NCI-H2196 (cell line): ENCODE data around the gene APH1B.
"Not testable (repeated sequence)": the region's sequence is repeated elsewhere in the genome, so short reads cannot be mapped to it uniquely, and the experiment has no call there.

Experiments used
- DNase-seq: peaks from one replicate; lab custom pipeline; 2025; ENCODE audit not compliant: unreplicated experiment; lab: John Stamatoyannopoulos, UW

Gene APH1B

DNA sequence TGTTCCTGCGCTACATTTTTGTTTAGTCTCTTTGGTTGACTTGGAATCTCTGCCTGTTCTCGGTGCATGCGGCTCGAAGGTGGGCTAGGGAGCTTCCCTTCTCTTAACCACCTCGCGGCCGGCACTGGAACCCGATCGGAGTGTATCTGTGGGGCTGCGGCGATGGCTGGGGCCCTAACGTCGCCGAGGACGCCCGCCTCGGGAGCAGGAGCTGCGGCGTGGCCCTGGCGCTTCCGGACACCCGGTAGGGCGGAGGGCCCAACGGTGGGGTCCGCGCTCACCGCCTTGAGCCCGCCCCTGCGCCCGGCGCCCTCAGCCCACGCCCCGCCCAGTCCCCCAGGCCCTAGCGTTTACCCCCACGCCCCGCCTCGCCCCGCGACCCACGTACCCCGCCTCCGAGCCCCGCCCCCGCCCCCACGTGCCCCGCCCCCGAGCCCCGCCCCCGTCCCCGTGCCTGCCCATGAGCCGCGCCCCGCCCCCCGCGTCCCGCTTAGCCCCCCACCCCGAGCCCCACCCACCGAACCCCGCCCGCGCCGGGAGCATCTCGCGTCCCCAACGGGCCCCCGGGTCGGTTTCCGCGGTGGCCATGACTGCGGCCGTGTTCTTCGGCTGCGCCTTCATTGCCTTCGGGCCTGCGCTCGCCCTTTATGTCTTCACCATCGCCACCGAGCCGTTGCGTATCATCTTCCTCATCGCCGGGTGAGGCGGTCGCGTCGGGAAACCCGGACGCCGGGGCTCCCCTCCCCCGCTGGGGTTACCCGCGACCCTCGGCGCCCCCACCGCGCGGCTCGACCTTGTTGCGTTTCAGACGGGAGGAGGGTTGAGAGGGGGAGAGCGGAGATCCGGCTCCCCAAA, at the start of gene APH1B:
Gene APH1B (plus strand): TSS at position 568 of the 855 bp plus-strand sequence. CDS start 19 bp downstream, at position 587.
- peak; percentile 52 for DNase-seq

DNA sequence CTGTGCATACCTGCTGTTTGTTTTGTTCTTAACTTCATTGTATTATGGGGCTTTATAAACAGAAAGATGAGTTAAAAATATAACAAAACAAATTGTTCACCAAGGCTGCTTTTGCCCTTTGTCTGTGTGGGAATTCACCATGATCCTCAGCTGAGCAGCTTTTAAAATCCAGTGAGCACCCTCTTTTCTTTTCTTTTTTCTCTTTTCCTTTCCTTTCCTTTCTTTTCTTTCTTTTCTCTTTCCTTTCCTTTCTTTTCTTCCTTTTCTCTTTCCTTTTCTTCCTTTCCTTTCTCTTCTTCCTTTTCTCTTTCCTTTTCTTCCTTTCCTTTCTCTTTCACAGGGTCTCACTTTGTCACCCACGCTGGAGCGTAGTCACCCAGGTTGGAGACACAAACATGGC, 49.7 kb upstream of the APH1B start:
- DNase-seq, result no peak

DNA sequence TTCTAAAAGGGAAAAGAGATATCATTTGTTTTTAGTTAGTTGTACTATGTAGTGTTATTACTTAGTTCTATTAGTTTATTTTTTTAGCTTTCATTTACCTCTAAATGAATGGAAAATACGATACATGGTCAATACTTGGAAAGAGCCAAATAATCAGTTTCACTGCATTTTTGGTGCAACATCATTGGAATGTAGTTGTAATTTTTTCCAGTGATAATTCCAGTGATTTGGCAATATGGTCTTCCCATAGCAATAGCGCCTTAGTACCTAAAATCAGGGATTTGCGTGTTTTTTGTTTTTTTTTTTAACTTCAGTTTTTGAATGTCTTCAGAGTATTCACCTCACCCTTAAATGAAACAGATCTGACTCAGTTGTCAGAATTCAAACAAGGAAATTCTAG, 46.2 kb upstream of the APH1B start:
- DNase-seq, result no peak

DNA sequence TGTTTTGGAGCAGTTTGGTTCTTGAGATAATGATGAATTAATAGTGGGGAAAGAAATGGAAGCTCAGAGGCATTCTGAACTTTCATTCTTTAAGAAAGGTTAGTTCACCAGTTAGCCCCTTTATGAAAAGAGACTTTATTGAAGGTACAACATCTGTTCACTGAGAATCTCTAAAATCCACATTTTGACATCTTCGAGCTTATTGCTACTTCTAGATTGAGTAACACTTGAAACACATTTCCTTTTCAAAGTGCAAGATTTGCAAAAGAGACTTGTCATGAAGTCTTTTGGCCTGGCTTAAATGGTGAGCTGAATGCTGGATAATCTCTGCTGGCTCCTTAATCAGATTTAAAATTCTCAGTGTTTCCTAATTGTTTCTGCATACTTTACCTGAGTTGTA, 45.7 kb upstream of the APH1B start:
- no peak for DNase-seq

DNA sequence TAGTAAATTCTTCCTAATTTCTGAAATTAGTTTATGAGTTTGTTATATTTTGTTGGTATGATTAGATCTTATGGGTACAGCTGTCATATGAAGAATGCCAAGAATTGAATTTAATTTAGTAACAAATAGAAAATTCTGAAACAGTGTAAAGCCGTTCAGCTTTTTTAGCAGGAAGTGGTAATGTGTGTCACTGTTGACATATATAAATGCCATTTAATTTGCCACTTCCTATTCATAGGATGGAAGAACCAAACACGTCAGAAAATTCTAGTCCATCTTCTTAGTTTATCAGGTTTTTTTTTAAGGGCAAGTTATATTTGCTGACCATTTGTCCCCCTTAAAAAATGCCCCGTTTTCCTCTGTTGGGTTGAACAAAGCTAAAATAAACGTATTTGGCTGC, 45.0 kb upstream of the APH1B start:
- no peak for DNase-seq

DNA sequence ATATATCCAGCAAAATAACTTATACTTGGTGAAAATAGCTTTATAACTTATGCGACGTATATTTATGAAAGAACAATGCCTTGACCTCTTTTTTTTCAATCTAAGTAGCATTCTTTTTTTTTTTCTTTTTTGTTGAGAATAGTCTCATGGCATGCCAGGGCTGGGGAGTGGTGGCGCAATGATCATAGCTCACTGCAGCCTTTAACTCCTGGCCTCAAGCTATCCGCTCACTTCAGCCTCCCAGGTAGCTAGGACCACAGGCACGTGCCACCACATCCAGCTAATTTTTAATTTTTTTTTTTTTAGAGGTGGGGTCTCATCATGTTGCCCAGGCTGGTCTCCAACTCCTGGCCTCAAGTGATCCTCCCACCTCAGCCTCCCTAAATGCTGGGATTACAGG, 44.5 kb upstream of the APH1B start:
- DNase-seq, result no peak

DNA sequence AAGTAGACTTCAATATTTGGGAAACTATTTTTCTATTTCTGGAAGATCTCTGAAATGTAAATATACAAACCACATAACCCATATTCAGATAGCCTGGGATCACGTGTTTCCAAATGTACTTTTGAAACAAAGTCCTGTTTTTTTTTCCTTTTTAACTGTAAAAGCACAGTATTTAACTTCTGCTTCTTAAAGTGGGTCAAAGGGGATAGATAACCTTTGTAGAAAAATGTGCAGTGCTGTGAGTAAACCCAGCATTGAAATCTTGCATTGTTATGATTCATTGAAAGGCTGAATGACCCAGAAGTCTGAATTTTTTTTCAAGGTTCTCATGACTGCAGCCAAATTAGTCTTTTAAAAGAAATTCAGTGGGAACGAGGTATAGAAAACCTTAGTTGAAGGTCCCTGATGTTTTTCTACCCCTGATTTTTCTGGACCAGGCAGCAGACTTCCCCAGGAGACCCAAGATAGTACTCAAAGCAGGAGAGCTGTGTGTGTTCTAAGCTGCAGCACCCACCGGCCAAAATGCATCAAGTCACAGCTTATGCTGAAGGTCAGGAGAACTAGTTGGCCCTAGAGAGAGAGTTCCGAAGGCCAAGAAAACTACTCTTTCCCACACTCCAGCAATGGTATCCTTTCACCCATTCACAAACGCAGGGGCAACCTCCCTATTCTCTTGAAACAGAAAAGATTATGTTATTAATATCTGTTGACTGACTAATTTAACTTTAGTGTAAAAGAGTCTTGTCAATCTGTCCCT, 43.6 kb upstream of the APH1B start:
- DNase-seq, result no peak

DNA sequence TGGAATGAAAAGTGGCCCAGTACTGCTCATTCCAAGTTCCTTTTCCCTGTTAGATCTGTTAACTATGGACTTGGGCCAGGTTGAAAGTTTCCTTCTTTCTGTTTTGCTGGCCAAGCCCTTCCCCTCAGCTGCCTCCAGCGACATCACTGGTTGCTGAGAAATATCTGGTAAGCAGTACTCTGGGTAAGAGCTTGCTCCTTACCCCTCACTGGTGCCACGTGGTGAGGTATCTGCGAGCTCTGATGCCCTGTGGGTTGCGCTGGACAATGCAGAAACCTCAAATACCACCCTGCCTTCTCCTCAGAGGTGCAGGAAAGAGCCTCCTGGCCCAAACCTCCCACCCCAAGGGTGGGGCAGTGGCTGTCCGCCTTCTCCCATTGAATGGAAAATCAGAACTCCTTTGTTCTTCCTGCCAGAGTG, 42.9 kb upstream of the APH1B start:
- DNase-seq, result no peak

DNA sequence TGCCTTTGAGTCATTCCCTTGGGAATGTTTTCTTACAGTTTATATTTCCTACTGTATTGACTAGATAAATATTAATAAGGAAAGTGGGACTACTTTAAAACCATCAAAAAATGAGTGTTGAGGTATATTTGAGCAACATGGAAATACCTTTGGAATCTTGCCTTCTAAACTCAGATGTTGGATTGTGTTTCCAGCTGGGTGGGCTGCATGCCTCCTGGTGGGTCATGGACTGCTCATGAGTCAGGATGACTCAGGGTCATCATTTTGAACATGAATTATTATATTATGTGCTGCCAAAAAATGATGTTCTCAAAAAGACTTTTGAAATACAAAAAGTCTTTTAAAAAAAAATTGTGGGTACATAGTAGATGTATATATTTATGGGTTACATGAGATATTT, 41.1 kb upstream of the APH1B start:
- no peak for DNase-seq

DNA sequence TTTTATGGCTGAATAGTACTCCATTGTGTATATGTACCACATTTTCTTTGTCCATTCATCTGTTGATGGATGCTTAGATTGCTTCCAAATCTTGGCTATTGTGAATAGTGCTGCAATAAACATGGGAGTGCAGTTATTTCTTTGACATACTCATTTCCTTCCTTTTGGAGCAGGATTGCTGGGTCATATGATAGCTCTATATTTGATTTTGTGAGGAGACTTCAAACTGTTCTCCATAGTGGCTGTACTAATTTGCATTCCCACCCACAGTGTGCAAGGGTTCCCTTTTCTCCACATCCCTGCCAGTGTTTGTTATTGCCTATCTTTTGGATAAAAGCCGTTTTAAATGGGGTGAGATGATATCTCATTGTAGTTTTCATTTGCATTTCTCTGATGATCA, 40.3 kb upstream of the APH1B start:
- DNase-seq, result not testable (repeated sequence)

DNA sequence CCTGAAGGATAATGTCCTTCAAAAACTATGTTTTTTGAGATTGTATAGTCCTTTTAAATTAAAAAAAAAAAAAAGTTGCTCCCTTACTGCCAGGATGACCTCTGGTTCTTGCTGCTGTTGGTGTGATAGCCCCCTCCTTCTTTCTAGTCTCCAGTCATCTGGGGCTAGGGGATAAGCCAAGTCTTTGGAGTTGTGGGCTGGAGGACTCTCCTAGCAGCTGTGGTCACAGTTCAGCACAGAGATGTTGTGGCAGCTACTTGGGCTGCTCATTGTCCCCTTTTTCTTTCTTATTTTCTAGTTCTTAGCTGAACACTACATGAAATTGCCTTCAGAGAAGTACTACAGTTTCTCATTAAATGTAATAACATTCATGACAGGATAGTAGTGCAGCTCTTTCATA, 39.2 kb upstream of the APH1B start:
- DNase-seq, result no peak

DNA sequence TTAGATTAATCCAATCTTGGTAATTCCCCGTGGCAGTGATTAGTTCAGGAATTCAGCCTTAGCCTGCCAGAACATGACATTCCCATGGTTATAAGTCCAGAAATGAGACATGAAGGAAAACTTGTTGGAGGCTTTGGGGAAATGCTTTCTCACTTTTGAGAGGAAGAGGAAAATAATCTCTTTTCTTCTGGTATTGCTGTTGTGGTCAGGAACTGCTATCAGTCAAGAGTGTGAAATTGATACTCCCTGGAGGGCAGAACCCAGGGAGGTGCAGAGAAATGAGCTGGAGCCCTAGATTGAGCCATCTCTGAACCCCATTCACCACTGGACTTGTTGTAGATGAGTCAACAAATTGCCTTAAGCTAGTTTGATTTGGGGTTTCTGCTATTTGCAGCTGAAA, 38.6 kb upstream of the APH1B start:
- DNase-seq, result no peak

DNA sequence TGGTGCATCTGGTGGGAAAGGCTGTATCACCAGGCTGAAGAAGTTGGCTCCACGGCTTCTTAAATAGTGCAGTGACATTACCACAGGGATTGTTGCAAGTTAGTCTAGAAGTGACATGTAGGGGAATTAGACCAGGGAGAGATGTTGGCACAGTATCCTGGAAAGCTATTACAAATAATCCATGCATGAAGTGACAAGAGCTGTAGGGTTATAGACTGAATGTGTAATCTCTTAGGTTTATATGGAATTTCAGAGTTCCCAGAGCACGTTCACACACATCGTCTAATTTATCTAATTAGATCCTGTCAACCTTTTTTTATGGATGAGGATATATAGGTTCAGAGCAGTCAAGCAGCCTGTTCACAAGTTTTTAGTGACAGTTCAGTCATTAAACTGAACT, 37.3 kb upstream of the APH1B start:
- DNase-seq, result no peak

DNA sequence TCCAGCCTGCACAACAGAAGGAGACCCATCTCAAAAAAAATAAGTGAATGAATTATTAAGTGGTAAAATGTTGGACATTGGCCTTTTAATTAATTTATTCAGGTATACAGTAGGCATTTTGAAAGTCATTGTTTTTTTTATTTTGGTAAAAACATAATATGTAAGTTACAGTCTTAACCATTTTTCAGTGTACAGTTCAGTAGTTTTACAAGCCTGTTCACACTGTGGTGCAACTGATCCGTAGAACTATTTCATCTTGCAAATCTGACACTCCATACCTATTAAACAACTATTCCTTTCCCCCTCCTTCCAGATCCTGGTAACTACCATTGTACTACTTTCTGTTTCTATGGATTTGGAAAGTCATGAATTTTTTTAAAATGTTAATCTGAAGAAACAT, 36.1 kb upstream of the APH1B start:
- no peak for DNase-seq

DNA sequence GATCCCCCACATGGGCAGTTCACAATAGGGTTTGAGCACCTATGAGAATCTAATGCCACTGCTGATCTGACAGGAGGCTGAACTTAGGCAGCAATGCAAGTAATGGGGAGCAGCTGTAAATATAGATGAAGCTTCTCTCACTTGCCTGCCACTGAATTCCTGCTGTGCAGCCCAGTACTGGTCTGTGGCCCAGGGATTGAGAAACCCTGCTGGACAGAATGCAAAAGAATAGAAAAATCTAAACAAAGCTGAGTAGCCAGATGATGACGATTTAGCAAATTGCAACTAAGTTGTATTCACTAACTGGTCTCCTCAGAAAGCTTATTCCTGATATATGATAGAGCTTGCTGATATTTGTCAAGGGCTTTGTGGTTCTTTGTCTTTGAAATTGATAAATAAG, 34.3 kb upstream of the APH1B start:
- no peak for DNase-seq

DNA sequence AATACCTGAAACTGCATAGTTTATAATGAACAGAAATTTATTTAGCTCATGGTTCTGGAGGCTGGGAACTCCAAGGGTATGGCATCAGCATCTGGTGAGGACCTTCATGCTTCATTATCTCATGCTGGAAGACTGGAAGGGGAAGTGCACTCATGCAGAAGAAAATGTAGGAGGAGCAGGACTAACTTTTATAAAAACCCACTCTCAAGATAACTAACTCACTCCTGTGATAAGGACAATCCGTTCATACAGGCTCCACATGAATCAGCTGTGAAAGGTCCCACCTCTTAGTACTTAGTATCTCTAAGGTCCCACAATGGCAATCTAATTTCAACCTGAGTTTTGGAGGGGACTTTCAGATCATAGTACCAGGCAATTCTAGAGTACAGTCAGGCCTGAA, 33.6 kb upstream of the APH1B start:
- no peak for DNase-seq

DNA sequence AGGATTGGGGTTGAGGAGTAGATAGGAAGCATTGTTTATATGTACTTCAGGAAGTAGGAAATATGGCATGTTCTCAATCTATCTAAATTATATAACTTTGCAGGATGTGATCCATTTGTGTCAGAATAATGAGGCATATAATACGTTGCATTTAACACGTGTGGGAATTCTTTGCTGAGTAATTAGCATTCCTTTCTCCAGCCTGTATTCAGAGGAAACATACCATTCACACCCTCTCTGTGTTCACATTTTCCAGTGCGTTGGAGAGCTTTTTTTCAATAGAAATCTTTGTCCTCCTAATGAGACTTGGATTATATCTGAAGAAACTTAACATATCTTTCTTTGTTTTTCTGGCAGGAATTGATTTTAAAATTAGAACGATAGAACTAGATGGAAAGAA, 33.0 kb upstream of the APH1B start:
- DNase-seq, result no peak

DNA sequence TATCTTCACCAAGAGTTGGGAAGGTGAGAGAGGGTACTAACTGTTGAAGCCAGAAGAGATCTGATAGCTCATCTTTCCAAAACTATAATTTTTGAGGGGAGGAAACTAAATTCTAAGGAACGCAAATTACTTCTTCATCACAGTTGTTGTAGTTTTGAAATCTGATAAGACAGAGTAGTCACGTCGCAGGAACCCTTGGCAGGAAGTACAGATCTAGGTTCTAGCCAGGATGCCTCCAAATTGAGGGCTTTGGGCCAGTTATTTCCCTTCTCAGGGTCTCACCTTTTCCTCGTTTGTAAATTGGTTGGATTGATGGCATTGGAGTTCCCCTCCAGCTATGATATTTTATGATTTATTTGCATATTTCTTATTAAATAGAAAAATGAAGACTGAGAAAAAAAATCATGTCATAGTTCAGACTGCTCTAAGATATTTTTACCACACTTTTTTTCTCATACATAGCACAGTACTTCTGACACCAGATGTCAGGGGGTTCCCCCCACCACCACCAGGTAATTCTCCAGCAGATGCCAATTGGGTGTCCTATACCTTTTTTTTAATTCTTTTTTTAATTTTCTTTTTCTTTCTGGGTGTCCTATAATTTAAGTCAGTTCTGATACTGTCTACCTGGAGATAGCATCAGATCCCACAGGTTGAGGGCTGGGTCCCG, 32.3 kb upstream of the APH1B start:
- no peak for DNase-seq

DNA sequence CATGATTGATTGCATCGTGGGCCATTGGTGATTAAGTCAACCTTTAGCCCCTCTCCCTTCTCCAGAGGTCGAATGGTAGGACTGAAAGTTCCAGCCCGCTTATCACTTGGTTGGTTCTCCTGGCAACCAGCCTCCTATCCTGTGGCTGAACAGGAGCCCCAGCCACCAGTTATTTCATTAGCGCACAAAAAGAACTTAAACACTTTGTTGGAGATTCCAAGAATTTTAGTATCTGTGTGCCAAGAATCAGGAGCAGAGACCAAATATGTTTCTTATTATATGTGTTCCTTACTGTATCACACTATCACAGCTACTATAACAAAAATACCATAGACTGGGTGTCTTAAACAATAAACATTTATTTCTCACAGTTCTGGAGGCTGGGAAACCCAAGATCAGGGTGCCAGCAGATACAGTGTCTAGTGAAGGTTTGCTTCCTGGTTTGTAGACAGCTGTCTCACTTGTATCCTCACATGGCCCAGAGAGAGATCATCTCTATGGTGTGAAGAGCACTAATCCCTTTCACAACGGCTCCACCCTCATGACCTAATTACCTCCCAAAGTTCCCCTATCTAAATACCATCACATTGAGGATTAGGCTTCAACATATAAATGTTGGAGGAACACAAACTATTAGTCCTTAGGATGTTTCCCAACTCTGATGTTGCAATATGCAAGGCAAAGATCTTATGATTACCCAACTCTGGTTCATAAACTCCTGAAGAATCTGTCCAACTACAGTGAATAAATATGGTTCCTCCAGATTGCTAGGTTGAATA, 30.5 kb upstream of the APH1B start:
- DNase-seq, result no peak

DNA sequence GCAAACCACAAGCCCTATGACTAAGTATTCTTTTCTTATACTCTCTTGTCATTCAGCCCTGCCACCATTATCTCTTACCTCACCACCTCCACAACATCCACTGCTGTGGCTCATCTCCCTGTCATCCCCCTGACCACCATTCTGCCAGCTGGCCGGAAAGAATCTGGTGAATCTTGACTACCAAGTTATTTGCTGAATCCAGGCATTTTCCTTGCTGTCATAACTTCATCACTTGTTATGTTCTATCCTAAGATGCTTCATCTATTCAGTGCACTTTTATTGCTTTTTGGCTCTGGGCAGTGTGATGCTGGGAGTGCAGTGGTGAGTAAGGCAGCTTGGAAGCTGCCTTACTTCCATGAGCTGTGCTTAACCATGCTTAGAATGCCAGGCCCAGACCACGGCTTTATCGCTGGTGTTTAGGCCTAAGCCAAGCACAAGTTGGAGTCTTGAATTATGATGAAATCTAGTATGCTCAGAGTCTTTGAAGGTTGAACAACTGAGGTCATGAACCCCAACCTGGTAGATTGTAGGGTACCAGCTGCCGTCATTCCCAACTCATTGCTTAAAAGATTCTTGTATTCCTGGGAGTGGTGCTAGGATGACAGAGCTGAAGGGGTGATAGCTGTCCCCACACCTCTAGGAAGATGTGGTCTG, 27.0 kb upstream of the APH1B start:
- DNase-seq, result no peak

DNA sequence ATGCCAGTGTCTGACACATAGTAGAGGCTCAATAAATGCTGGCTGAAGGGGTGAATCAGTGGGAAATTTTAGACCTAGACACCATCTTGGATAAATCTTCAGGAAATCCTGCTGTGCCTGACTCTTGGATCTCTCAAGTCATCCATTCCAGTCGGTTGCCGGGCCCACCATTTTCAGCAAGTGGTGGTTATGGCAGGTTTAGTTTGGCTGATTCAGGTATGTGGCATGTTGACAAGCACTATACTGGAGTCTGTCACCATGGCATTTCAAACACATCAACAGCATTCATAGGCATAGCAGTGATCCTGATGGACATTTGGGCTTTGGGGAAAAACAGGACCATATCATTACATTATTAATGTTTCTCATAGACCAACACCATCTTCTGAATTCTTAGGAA, 25.7 kb upstream of the APH1B start:
- DNase-seq, result no peak
